ENCODE data around the gene NANOS1. TPM values are rescaled to one million over a fixed set of nuclear protein-coding genes. Genes with fewer than 3 reads are reported as not detected.

The NANOS1 gene
- total and polyA plus RNA-seq, 2 experiments from 2014 or later, result 1.6 to 2.9 TPM

DNA sequence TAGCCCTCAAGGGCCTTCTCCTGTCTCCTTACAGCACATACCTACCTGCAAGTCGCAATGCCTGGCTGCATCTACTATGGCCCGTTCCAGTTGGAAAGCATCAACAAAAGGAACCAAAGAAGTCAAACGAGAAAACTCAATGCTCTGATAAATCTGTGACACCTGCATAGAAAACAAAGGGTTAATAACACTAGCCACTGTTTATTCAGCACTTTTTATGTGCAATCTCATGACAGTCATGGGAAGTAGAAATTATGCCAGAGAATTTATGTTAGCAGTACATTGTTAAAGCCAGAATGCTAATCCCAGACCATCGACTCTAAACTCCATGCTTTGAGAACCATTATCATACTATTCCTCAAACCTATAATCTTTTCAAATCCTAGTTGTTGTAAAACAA, 30.0 kb downstream of the NANOS1 start (continued):
- TF ChIP-seq, protein P1, sequence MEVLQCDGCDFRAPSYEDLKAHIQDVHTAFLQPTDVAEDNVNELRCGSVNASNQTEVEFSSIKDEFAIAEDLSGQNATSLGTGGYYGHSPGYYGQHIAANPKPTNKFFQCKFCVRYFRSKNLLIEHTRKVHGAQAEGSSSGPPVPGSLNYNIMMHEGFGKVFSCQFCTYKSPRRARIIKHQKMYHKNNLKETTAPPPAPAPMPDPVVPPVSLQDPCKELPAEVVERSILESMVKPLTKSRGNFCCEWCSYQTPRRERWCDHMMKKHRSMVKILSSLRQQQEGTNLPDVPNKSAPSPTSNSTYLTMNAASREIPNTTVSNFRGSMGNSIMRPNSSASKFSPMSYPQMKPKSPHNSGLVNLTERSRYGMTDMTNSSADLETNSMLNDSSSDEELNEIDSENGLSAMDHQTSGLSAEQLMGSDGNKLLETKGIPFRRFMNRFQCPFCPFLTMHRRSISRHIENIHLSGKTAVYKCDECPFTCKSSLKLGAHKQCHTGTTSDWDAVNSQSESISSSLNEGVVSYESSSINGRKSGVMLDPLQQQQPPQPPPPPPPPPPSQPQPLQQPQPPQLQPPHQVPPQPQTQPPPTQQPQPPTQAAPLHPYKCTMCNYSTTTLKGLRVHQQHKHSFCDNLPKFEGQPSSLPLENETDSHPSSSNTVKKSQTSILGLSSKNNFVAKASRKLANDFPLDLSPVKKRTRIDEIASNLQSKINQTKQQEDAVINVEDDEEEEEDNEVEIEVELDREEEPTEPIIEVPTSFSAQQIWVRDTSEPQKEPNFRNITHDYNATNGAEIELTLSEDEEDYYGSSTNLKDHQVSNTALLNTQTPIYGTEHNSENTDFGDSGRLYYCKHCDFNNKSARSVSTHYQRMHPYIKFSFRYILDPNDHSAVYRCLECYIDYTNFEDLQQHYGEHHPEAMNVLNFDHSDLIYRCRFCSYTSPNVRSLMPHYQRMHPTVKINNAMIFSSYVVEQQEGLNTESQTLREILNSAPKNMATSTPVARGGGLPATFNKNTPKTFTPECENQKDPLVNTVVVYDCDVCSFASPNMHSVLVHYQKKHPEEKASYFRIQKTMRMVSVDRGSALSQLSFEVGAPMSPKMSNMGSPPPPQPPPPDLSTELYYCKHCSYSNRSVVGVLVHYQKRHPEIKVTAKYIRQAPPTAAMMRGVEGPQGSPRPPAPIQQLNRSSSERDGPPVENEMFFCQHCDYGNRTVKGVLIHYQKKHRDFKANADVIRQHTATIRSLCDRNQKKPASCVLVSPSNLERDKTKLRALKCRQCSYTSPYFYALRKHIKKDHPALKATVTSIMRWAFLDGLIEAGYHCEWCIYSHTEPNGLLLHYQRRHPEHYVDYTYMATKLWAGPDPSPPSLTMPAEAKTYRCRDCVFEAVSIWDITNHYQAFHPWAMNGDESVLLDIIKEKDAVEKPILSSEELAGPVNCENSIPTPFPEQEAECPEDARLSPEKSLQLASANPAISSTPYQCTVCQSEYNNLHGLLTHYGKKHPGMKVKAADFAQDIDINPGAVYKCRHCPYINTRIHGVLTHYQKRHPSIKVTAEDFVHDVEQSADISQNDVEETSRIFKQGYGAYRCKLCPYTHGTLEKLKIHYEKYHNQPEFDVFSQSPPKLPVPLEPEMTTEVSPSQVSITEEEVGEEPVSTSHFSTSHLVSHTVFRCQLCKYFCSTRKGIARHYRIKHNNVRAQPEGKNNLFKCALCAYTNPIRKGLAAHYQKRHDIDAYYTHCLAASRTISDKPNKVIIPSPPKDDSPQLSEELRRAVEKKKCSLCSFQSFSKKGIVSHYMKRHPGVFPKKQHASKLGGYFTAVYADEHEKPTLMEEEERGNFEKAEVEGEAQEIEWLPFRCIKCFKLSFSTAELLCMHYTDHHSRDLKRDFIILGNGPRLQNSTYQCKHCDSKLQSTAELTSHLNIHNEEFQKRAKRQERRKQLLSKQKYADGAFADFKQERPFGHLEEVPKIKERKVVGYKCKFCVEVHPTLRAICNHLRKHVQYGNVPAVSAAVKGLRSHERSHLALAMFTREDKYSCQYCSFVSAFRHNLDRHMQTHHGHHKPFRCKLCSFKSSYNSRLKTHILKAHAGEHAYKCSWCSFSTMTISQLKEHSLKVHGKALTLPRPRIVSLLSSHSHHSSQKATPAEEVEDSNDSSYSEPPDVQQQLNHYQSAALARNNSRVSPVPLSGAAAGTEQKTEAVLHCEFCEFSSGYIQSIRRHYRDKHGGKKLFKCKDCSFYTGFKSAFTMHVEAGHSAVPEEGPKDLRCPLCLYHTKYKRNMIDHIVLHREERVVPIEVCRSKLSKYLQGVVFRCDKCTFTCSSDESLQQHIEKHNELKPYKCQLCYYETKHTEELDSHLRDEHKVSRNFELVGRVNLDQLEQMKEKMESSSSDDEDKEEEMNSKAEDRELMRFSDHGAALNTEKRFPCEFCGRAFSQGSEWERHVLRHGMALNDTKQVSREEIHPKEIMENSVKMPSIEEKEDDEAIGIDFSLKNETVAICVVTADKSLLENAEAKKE (CRISPR knock-in tag; IDR thresholded peaks at IDR 0.05), result no peak
- TF ChIP-seq CREB1 (CRISPR knock-in tag; IDR thresholded peaks at IDR 0.05; ENCODE audit: low read depth), result no peak
- no peak for TF ChIP-seq NANOG (IDR thresholded peaks at IDR 0.05; ENCODE audit: borderline replicate concordance)
- TF ChIP-seq ZNF331 (CRISPR knock-in tag; IDR thresholded peaks at IDR 0.05; ENCODE audit: low read depth), result no peak
- TF ChIP-seq ZNF114 (CRISPR knock-in tag; IDR thresholded peaks at IDR 0.05), result no peak
- no peak for TF ChIP-seq EZH2phosphoT487 (IDR thresholded peaks at IDR 0.05; ENCODE audit: unreplicated experiment)
- TF ChIP-seq, protein P2, sequence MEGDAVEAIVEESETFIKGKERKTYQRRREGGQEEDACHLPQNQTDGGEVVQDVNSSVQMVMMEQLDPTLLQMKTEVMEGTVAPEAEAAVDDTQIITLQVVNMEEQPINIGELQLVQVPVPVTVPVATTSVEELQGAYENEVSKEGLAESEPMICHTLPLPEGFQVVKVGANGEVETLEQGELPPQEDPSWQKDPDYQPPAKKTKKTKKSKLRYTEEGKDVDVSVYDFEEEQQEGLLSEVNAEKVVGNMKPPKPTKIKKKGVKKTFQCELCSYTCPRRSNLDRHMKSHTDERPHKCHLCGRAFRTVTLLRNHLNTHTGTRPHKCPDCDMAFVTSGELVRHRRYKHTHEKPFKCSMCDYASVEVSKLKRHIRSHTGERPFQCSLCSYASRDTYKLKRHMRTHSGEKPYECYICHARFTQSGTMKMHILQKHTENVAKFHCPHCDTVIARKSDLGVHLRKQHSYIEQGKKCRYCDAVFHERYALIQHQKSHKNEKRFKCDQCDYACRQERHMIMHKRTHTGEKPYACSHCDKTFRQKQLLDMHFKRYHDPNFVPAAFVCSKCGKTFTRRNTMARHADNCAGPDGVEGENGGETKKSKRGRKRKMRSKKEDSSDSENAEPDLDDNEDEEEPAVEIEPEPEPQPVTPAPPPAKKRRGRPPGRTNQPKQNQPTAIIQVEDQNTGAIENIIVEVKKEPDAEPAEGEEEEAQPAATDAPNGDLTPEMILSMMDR (conservative IDR thresholded peaks at IDR 0.05; ENCODE audit: low read depth in 2 of 2), result no peak

DNA sequence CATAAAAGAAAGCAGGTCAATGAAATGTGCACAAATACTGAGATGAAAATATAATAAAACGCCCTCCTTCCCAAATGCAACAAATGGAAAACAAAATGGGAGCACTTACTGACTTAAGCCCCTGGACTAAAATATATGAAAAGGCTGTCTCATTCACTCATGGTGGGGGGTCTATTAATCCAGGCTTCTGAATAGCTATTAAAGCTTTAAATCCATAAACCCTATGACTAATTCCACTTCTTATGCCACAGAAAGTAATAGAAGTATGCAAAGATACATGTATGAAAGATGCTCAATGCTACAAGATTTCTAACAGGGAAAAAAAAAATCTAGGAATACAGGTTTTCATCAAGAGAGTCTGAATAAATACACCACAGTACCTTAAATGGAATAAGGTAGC, 30.6 kb downstream of the NANOS1 start:
- Histone ChIP-seq H3F3A (replicated peaks; ENCODE audit: low read depth) (peaks cover 13% of the 10 kb centered on the region; the same call in 1 of the 2 replicates), H3K4me2 (no peak overlapping the region), H3K27me3 (ENCODE audit: insufficient read depth) (no peaks in the 10 kb centered on the region), H3K36me3 (ENCODE audit: insufficient read depth) (peaks cover 98% of the 10 kb centered on the region), H3K79me2 (replicated peaks; ENCODE audit: insufficient read depth) (peaks cover 99% of the 10 kb centered on the region), H3K4me3 (no peak overlapping the region), H3K27ac (ENCODE audit: low read depth) (no peak overlapping the region), H2AFZ (no peak overlapping the region), H3K4me1 (ENCODE audit: insufficient read depth) (no peaks in the 10 kb centered on the region), H3K9me2 (ENCODE audit: insufficient read depth) (no peaks in the 10 kb centered on the region), H4K20me1 (replicated peaks; ENCODE audit: insufficient read depth) (peaks cover 53% of the 10 kb centered on the region)
- H3K4me1 Mint-ChIP-seq, result no peaks in the 10 kb centered on the region
- TF ChIP-seq JUNB (IDR thresholded peaks at IDR 0.05; ENCODE audit: unreplicated experiment), result no peak
- ATAC-seq (no peak), DNase-seq (ENCODE audit: low spot score) (no peak)
- H3K4me3 Mint-ChIP-seq, result no peak overlapping the region
- peaks cover 98% of the 10 kb centered on the region for H3K36me3 Mint-ChIP-seq (ENCODE audit: low read depth)
- H3K27me3 Mint-ChIP-seq (ENCODE audit: insufficient read depth, low read depth, poor library complexity), result peaks cover 4% of the 10 kb centered on the region
- H3K9me3 Mint-ChIP-seq, result no peaks in the 10 kb centered on the region
- no peak overlapping the region for H3K27ac Mint-ChIP-seq

Measured in GM23338 (cell line).